ENCODE data around the gene RUNX2.

DNA sequence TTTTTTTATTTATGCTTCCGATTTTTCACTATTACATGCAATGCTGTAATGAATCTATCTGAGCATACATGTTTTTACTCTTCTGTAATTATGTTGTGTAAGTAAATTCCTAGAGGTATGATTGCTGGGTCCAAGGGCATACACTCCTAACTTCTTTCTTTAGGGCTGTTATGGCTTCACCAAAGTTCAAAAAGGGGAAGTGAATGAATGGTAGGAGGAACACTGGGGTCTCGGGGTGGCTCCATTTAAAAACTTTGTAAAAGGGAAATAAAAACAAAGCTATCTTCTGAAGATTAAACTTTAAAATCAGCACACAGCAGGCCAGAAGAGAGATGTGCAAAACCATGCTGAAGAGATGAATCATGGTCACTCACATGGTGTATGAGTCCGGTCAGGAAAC, 338.7 kb downstream of the RUNX2 start:
- TF ChIP-seq, protein P1, sequence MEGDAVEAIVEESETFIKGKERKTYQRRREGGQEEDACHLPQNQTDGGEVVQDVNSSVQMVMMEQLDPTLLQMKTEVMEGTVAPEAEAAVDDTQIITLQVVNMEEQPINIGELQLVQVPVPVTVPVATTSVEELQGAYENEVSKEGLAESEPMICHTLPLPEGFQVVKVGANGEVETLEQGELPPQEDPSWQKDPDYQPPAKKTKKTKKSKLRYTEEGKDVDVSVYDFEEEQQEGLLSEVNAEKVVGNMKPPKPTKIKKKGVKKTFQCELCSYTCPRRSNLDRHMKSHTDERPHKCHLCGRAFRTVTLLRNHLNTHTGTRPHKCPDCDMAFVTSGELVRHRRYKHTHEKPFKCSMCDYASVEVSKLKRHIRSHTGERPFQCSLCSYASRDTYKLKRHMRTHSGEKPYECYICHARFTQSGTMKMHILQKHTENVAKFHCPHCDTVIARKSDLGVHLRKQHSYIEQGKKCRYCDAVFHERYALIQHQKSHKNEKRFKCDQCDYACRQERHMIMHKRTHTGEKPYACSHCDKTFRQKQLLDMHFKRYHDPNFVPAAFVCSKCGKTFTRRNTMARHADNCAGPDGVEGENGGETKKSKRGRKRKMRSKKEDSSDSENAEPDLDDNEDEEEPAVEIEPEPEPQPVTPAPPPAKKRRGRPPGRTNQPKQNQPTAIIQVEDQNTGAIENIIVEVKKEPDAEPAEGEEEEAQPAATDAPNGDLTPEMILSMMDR (IDR thresholded peaks at IDR 0.05): no peak
- TF ChIP-seq POLR2AphosphoS5 (IDR thresholded peaks at IDR 0.05): no peak

Data from breast epithelium (tissue), 3 donors.